Stimulated activated CD4-positive, alpha-beta T cell treated with anti-CD3 and anti-CD28 coated beads, TNF-alpha, amount 100 ng/mL, for 1 hour (primary cell): ENCODE results near the gene FOXN4.

Experiments
- DNase-seq, 3 donors: peaks; one replicate each; pipeline ENCODE4 v3.0.0-alpha.2; 2020; ENCODE audit warnings: low read depth in 3 of 3, low spot score in 1 of 3

The FOXN4 gene

GRCh38 chr12:109281452-109281851 lies 27.6 kb downstream of the FOXN4 start:
- no peak for DNase-seq

DNA sequence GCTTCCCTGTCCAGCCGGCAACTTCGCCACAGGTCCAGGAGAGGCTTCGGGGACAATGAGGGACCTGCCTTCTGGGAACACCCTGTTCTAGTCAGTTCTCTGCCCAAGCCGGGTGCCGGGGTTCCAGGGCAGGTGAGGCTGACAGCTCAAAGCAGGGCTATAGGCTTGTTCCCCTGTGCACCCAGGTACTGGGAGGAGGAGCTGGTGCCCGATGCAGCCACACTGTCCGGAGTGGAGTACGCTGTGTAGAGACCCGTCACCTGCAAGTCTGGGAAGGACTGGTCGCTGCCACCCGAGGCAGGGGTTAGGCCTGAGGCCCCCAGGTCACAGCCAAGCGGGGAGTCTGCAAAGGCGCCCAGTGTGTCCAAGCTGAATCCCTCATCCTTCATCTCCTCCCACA lies 29.6 kb downstream of the FOXN4 start:
- DNase-seq = no peak

GRCh38 chr12:109278912-109279311 lies 30.2 kb downstream of the FOXN4 start:
- DNase-seq = no peak

GRCh38 chr12:109277899-109278762 lies 31.0 kb downstream of the FOXN4 start:
- DNase-seq = no peak

DNA sequence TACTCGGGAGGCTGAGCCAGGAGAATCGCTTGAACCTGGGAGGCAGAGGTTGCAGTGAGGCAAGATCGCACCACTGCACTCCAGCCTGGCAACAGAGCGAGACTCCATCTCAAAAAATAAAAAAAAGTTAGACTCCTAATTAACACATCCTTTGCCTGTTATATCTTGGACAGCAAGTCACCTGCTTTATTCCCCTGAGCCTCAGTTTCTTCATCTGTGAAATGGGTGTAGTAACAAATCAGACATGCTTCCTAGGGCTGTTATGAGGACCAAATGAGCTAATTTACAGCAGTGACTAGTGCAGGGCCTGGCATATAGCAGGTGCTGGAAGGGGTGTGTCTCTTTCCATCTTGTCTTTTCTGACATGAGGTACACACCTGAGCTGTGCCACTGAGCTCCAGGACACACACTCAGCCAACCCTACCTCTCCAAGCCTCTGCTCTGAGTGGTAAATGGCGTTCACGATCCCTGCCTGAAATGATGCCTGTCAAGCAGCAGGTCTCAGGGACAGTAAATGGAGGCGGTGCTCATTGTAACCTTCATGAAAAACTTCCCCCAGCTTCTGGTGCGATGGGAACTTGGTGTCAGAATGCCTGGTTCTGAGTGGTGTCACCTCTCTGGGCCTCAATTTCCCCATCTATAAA lies 31.7 kb downstream of the FOXN4 start:
- DNase-seq = no peak

DNA sequence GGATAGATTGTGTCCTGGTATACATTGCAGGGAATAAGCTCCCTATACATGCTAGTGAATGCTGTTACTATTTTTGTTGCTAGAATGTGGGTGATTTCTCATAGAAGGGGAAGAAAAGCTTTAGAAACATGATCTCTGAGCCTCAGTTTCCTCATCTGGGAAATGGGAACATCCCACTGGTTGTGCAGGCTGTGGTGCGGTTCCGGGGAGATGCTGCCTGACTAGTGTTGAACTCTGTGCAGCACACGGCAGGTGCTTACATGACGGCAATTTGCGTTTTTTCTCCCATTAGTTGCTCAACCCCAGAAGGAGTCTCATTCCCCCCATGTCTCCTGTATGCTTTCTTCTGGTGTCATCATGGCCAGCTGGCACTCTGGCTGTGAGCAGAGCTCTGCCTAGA lies 32.9 kb downstream of the FOXN4 start:
- DNase-seq = no peak

DNA sequence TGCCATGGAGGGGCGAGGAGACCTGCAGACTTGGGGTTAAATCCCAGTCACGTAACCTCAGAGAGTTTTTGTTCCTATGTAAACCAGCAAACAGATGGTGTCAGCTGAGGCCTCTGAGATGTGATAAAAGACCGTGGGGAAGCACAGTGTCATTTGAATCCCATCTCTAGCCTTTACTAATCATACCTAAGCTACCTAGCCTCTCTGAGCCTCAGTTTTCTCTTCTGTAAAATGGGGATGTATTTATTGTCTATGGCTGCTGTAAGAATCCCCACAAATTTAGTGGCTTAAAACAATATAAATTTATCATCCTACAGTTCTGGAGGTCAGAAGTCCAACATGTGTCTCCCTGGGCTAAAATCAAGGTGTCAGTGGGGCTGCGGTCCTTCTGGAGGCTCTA lies 33.9 kb downstream of the FOXN4 start:
- no peak for DNase-seq

DNA sequence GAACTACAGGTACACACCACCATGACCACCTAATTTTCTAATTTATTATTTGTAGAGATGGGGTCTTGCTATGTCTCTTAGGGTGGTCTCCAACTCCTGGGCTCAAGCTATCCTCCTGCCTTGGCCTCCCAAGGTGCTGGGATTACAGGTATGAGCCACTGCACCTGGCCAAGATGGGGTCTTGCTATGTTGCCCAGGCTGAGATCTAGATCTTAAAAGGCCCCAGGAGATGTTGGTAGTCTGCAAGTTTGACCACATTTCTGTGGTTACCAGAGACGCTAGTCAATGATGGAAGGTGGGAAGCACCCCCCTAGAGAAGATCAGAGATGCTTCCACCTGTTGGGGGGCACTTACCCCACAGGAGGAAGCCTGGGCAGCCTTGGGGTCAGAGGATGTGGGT lies 34.7 kb downstream of the FOXN4 start:
- no peak for DNase-seq

DNA sequence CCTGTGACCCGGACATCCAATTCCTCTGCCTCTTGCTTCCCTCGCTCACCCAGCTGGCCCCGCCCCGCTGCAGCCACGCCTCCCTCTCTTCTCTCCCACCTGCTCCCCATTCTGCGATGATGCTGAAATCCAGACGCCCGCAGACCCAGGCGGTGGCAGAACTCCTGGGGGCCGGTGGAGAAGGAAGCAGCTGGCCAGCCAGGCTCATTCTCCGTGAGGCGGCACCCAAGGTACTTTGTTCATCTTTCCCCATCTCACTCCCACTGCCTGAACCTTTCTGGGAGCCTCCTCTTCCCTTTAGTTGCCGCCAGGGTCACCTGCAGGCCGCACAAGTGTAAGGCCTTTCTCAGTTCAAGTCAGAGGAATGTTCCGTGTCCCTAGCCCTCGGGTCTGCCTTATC lies 35.7 kb downstream of the FOXN4 start:
- no peak for DNase-seq

GRCh38 chr12:109271418-109271817 lies 37.7 kb downstream of the FOXN4 start:
- DNase-seq = no peak

GRCh38 chr12:109270494-109270893 lies 38.6 kb downstream of the FOXN4 start:
- DNase-seq = no peak

DNA sequence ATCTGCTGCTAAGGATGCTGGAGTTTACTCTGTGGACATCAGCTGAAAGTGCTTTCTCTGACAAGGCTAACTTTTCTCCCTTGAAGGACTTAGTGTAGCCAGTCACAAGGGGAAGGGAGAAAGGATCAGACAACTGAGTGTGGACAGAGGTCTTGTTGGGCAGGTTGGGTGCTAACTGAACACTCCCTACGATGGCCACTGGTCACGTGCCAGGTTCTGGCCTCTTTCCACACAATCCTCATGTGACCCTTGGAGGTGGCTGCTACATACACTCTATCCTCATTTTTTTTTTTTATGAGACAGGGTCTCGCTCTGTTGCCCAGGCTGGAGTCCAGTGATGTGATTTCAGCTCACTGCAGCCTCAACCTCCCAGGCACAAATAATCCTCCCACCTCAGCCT lies 39.7 kb downstream of the FOXN4 start:
- no peak for DNase-seq

GRCh38 chr12:109268896-109269295 lies 40.2 kb downstream of the FOXN4 start:
- no peak for DNase-seq

DNA sequence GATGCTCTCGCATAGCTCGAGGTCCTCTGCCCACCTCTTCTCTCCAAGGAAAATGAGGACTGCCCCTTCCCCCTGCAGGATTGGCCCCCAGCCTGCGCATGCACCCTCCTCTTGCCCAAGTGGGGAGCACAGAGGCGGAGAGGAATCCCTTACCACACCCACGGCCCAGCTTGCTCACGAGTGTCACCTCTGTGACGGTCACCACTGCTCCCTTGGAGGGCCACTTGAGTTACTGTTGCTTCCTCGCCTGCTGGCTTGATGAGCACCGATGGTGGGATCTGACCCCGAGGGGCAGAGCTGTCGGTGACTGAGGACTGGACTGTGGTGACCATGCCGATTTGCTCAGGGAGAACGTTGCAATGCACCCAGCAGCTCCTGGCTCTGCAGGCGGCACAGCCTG lies 41.7 kb downstream of the FOXN4 start:
- DNase-seq = no peak

DNA sequence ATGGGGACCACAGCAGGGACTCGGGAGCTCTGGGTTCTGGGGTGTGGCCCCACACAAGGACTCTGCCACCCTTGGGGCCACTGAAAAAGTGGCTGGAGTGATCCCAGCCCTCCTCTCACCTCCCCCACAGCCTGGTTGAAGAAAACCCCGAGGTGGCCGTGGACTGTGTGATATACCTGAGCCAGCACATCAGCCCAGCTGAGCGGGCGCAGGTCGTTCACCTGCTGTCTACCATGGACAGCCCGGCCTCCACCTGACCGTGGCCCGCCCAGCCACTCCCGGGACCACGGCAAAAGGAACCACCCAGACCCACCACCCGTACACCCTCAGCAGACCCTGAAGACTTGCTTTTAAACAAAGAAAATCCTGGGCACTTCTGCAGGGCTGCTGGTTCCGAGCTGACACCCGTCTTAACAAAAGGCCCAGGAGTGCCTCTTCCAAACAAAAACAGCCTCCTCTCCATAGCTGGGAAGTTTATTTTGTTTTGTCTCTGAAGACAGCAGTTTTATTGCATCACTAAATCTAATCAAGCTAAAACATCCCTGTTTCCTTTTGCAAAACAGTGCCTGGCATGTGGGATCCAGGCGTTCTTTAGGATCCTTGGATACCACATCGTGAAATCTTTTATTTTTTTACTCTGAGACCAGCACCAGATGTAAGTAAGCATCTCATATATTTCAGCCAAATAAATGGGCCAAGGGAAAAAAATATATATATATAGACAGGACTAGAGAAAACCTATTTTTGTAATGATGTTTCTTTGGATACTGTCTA lies 42.8 kb downstream of the FOXN4 start:
- no peak for DNase-seq

- DNase-seq = no peak
Measured at GRCh38 chr12:109264943-109265650, 44.0 kb downstream of the FOXN4 start.

DNA sequence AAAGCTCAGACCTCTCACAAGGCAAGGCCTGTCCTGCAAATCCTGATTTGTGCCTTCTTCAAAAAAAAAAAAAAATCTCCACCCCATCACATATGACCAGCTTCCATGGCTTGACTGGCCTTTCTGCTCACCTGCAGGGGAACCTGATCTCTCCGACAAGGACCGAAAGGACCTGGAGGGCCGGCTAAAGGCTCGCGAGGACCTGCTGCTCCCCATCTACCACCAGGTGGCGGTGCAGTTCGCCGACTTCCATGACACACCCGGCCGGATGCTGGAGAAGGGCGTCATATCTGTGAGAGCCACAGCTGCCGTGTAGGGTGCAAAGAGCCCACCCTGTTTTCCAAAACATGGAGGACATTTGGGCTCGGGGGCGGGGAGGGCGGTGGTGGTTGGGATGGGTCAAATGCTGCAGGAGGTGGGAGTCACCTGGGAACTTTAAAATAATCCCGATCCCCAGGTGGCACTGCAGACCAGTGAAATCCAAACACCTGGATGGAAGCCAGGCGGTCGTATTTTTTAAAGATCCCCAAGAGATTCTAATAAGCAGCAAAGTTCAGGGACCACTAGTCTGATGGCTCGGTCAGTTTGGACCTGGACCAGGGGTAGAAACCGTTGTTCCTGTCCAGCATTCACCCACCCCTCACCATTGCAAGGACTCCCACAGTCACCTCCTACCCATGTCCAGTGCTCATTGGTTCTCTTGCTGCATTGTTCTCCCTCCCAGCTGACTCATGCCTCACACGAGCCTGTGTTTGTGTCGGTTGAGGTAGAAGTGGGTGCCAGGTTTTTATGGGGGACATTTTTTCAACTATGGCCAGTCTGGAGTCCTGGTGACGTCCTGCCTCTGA lies 44.8 kb downstream of the FOXN4 start:
- DNase-seq = peak in 1 of 3 donors; percentile 7

DNA sequence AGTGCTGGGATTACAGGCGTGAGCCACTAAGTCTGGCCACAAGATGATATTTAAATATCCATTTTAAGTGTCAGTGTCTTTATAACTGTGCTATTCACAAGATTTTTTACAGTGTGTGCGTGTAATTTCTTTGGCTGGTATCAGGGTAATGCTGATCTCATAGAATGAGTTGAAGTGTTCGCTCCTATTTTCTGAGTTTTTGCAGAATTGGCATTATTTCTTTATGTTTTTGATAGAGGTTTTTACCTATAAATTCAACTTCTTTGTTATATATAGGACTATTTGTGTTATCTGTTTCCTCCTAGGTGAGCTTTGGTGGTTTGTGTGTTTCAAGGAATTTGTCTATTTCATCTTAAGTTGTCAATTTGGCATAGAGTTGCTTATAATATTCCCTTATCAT lies 45.6 kb downstream of the FOXN4 start:
- DNase-seq = no peak

- DNase-seq = no peak
Measured at GRCh38 chr12:109261939-109262338, 47.1 kb downstream of the FOXN4 start.

DNA sequence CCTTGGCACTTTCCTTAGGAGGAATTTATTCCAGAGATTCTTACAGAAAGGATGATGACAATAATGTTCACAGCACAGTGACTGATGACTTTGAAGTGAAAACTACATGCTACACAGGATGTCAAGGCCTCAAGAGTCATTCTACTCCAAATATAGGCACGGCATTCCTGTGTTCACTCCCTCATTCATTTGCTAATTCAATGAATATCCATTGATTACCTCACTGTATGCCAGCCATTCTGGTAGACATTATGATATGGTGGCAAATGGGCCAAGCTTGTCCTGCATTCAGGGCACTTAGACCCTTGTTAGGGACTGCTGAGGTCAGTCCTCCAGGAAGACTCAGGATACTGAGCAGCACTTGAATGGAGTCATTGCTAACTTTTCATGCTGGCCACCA lies 48.0 kb downstream of the FOXN4 start:
- no peak for DNase-seq

- no peak for DNase-seq
Measured at GRCh38 chr12:109259545-109259895, 49.6 kb downstream of the FOXN4 start.
